SH-SY5Y (cell line): ENCODE measurements around the gene PICK1.

Source experiments
- GATA2 ChIP-seq: IDR thresholded peaks from 2 replicates; pipeline ENCODE4 v1.6.1; 2011; ENCODE audit warnings: mild to moderate bottlenecking, low read depth, low read length
- GATA3 ChIP-seq: IDR thresholded peaks from 2 replicates; pipeline ENCODE4 v1.6.1; 2011; ENCODE audit warnings: low read depth, mild to moderate bottlenecking, low read length, moderate library complexity

PICK1 gene

DNA sequence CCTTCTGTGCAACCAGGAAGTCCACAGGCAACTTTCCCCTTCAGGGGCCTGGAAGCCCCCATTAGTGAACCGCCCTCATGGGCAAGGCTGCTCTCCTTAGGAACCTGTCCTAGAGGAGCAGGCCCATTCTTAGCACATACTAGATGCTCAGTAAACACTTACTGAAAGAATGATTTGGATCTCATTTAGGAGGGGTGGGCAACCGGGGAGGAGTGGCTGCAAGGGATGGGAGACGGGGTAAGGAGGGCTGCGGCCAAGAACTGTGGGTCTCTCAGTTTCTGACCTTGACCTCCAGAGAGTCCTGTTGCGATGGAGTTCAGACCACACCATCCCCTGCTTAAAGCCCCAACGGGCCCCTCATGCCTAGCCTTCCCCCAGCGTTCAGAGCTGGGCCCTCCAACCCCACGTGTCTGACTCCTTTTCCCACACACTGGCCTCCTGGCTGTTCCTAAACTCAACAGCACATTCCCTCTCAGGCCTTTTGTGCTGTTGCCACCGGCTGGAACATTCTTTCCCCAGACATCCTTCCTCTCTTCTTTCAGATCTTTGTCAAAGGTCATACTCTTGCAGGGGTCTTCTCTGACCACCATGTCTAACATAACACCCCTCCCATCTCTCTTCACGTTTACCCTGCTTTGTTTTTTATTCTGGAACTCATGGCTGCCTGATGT is 20.7 kb upstream of the PICK1 start:
- TF ChIP-seq GATA2 (no peak), GATA3 (no peak)

DNA sequence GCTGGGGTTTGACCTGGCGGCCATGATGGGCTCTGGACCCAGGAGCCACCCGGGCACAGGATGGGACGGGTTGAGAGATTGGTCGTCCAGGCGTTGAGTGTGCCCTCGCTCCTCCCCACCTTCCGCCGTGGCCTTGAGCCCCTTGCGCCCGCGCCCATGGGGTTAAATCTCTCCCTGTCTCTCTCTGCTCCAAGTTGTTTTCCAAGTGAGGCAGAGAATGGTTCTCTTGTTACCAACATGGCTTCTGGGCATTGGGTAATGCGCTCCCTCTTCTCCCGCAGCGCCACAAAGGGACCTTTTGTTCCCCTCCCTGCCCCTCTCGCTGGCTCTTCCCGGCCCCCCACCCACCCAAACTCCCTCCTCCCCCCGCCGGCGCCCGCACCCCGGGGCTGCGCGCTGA is 18.8 kb upstream of the PICK1 start:
- TF ChIP-seq GATA3 (no peak), GATA2 (no peak)

DNA sequence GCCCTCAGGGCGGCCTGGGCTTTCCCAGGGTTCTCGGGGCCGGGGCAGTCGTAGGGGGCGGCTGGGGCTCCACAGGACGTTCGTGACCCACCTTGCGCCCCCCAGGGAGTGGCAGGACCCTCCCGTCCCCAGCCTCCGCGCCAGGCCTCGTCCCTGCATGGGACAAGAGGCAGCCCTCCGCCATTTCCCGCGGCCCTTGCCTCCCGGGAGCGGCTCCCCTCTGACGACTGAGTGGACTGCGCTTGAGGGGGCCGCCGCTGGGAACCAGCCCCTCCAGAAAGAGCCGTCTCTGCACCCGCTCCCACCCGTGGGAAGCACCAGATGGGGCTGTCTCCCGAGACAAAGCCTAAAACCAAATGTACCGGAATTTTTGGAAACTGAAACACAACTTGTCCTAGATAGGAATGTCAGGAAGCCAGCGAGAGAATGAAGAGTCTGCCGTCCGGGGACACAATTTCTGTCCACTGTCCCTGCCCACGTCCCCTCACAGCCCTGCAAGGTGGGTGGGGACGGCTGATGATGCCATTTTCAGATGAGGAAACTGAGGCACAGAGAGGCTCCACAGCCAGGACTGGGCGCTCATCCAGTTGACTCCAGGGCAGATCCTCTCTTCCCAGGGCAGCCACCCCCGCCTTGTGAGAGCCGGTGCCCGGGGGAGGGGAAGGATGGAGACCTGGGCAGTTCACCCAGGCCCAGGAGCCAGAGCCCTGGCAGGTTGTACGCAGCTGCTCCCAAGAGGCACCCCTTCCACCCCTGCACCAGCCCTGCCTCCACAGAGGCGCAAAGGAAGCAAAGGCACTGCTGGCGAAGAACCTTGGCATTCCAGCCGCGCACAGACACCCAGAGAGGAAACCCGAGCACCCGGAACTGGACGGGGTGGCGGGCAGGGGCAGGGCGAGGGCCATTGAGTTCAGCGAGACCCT is 18.1 kb upstream of the PICK1 start:
- no peak for TF ChIP-seq GATA3

DNA sequence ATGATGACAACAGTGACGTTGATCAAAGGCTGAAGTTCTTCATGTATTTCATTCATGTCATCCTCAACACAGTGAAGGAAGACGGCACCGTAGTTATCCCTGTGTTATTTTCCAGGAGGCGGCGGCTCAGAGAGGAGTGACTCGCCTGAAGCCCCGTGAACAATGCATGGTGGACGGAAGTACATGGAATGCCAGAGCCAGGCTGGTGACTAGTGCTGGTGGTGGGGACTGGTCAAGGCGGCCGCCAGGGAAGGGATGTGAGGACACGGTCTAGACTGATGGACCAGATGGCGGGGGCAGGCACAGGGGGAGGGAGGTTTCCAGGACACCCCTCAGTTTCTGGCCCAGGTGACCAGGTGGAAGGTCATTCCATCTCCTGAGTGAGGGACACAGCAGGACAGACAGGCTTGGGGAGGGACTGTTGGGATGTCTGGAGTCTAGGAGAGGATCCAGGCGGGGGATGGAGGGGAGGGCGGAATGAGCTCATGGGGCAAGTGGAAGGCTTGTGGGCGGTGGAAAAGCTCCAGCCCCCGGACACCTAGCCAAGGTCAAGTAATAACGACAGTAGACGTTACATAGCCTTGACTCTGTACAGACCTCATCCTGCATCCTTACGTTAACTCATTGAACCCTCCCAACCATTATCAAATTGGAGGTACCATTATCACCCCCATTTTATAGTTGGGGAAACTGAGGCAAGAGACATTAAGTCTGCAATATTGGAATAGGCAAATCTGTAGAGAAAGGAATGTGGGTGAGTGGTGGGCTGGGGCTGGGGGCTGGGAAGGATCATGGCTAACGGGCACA is 16.0 kb upstream of the PICK1 start:
- TF ChIP-seq GATA3 (no peak), GATA2 (no peak)

DNA sequence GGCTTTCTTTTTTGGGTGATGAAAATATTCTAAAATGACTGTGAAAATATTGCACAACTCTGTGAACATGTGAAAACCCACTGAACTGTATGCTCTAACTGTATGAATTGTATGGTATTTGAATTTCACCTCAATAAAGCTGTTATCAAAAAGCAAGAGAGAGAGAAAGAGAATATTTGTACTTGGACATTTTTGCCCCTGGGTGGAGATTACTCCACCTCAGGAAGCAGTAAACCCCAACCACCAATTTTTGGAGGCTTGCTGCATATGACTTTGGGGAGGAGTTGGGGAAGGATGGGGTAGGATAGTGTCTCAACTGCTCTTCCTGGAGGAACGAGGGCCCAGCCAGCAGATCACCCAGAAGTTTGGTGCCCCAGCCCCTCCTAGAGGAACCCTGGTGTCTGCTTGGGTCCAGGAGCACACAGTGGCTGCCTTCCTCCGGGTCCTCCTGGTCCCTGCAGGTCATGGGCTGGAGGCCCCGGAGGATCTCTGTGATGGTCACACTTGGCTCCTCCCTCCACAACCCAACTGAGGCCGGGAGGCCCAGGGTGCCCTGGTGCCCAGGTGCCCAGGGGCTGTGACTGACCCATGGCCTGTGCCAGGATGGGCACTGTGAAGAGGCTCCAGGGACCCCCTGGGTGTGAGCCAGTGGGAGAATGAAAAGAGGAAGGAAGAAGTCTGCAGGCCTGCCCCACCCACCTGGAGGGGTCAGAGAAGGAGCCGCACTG is 15.3 kb upstream of the PICK1 start:
- TF ChIP-seq GATA2 (no peak), GATA3 (no peak)

DNA sequence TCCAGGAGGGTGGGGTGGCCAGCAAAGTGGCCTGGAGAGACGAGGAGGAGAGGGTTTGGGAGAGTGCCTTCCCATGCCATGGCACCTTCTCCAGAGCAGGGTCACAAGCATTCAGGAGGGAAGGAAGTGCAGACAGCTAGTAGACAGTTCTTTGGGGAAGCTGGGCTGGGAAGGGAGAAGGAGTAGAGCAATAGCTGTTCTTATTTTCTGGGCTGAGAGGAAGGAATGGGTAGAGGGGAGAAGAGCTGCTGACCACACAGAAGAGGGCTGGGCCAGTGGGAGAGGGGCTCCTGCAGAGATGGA is 14.8 kb upstream of the PICK1 start:
- TF ChIP-seq GATA2: no peak
- TF ChIP-seq GATA3: no peak

DNA sequence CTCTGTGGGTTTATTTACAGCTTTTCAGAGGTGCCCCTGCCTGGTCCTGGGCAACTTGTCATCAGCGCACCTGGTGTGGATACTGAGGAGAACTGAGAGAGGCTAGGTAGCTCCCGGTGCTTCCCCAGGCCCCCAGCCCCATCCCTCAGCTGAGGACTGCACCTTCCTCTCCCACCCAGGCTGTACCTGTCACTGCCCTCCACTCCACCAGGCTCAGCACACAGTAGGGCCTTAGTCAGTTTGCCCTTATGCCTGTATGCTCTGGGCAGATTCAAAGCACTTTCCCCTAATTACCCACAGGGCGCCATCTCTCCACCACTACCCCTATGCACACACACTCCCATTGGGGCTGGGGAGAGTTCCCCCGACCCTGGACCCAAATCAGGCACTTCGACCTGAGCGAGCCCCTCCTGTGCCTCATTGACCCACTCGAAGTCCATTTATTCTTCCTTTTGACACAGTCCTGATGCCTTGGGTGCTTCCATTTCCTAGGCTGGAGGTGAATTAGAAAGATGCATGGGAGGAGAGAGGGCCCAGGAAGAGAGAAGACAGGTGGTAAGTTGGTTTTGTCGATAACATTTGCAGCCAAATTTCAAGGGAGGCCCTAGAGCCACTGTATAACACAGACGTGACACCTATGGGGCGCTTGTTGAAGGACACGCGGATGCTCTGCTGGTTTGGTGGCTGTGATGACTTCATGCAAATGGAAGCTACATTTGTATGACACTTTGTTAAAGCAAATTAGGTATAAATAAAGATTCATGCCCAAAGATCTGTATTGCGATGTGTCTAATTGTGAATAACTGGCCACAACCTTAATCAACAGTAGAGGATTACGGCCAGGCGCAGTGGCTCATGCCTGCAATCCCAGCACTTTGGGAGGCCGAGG is 13.8 kb upstream of the PICK1 start:
- TF ChIP-seq GATA3: no peak
- no peak for TF ChIP-seq GATA2

DNA sequence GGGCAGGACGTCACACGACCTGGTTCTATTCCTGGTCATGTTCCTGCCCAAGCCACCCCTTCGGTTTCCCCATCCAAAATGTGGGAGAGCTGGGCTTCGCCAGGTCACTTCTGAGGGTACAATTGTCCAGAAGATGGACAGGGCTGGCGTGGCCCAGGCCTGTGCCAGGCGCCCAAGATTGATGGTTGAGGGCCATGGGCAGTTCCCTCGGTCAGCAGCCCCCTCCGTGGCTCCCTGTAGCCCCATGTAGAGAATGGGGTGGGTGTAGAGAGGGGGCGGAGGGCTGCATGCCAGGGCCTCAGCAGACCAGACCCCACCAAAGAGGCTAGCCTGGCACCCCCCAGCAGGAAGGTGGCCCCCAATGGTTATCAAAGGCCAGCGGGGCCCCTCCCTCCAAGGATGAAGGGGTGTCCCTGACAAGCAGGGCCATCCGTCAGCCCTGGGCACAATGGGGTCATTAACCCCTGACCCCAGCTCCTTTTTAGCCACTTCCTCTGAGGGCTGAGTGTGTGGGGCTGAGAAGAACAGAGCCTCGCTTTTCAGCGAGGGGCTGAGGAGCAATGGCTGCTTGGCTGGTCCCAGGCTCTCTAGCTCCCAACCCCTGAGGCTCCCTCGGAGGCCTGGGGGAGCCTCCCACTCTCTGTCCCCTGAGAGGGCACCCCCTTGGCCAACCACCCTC is 11.0 kb upstream of the PICK1 start:
- TF ChIP-seq GATA3: no peak
- no peak for TF ChIP-seq GATA2

DNA sequence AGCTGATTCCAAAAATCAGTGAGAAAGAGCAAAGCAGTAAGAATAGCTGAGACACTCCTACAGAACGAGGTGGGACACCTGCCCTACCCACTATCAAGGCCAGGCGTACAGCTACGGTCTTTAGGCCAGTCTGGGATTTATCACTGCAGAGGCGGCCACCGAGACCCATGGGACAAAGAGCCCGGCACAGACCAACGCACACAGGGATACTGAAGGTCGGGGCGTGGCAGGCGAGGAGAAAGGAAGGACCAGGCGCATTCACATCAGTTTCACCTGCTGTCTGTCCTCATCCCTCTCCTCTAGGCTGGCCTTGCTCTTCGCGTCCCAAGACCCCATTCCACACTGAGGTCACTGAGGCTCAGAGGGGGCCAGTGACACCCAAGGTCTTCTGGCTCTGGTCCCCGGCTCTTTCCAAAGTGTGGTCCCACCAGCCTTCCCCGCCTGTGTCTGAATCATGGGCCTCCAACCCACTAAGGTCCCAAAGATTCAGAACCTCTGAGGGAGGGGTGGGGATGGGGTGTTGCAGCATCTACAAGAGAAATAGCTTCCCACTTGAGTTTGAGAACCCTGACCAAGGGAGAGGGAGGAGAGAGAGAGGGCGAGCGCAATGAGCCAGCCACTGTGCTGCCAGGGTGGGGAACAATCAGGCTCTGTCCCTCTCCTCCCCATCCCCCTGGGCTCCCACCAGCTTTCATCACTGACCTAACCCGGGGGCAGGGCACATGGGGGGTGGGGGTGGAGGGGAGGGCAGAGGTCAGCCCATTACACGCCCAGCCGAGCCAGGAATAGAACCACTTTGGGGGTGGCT is 7.2 kb upstream of the PICK1 start:
- no peak for TF ChIP-seq GATA2
- TF ChIP-seq GATA3: no peak

DNA sequence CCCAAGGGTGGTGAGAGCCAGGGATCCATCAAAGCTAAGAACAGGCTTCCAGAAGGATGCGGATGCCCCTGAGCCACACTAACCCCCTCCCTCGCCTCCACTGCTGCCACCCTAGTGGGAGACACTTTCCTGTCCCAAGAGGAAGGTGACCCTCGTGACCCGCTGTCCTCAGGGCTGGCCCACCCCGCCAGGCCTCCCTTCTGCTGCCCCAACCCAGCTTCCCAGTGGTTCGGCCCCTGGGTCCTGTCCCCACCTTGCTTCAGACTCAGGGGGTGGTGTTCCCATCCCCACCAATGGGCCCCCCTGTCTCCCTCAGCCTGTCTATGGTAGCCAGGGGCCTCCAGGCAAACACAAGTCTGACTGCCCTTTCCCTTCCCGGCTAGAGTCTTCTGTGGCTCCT is 6.5 kb upstream of the PICK1 start:
- TF ChIP-seq GATA3: no peak
- TF ChIP-seq GATA2: no peak

DNA sequence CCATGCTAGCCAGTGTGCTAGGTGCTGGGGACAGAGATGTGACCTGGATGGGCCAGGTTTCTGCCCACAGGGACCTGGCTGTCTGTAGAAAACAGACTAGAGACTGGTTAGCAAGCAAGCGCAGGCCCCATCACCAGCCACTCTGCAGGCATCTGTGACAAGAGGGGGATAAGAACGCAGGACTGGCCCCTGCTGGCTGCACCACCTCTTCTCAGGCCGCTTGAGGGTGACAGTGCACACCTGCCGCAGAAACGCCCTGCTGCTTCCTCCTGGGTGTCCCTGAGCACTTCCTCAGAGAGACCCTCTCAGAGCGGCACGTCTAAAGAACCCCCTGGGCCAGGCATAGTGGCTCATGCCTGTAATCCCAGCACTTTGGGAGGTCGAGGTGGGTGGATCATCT is 5.9 kb upstream of the PICK1 start:
- TF ChIP-seq GATA3: no peak
- no peak for TF ChIP-seq GATA2
